ENCODE measurements around the gene TRIM24.

DNA sequence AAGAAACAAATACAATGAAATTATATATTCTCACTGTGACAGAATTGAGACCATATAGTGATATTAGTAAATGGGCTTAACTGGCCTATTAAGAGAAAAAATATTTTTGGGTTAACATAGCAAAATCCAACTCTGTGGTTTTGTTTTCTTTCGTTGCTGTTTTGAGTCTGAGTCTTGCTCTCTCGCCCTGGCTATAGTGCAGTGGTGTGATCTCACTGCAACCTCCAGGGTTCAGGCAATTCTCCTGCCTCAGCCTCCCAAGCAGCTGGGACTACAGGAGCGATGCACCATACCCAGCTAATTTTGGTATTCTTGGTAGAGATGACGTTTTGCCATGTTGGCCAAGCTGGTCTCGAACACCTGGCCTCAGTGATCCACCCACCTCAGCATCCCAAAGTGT is 15.3 kb downstream of the TRIM24 start:
- TF ChIP-seq, protein P1, sequence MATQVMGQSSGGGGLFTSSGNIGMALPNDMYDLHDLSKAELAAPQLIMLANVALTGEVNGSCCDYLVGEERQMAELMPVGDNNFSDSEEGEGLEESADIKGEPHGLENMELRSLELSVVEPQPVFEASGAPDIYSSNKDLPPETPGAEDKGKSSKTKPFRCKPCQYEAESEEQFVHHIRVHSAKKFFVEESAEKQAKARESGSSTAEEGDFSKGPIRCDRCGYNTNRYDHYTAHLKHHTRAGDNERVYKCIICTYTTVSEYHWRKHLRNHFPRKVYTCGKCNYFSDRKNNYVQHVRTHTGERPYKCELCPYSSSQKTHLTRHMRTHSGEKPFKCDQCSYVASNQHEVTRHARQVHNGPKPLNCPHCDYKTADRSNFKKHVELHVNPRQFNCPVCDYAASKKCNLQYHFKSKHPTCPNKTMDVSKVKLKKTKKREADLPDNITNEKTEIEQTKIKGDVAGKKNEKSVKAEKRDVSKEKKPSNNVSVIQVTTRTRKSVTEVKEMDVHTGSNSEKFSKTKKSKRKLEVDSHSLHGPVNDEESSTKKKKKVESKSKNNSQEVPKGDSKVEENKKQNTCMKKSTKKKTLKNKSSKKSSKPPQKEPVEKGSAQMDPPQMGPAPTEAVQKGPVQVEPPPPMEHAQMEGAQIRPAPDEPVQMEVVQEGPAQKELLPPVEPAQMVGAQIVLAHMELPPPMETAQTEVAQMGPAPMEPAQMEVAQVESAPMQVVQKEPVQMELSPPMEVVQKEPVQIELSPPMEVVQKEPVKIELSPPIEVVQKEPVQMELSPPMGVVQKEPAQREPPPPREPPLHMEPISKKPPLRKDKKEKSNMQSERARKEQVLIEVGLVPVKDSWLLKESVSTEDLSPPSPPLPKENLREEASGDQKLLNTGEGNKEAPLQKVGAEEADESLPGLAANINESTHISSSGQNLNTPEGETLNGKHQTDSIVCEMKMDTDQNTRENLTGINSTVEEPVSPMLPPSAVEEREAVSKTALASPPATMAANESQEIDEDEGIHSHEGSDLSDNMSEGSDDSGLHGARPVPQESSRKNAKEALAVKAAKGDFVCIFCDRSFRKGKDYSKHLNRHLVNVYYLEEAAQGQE (IDR thresholded peaks at IDR 0.05; ENCODE audit: insufficient read depth in 1 of 2, low read depth in 2 of 2, low read length in 2 of 2): no peak
- TF ChIP-seq TAF1 (IDR thresholded peaks at IDR 0.05; ENCODE audit: borderline replicate concordance, insufficient read depth, low read length) (no peak), POLR2AphosphoS5 (IDR thresholded peaks at IDR 0.05; ENCODE audit: low read depth, low read length) (no peak), SIN3A (IDR thresholded peaks at IDR 0.05; ENCODE audit: borderline replicate concordance, insufficient read depth, low read length) (no peak), FOXP2 (optimal IDR thresholded peaks at IDR 0.05; ENCODE audit: borderline replicate concordance, extremely low read depth, extremely low read length, insufficient read depth) (no peak)
